PC-3 (cell line): ENCODE data around the gene MOGAT3. TPM values are rescaled to one million over a fixed set of nuclear protein-coding genes. Genes with fewer than 3 reads are reported as not detected.

Experiments used
- ATAC-seq: fragments of 200-7000 bp; cut with Tn5 transposase; 2 replicates; pipeline ENCODE4 v1.9.1; 2020; ENCODE audit warnings: mild to moderate bottlenecking, moderate library complexity
- BruUV-seq: library from RNA; stranded (reverse); fragments of 400-500 nt; replicated peaks from 2 replicates; lab custom pipeline; 2021; lab: Mats Ljungman, UMichigan
- CTCF ChIA-PET: fragments of 300-600 bp; sonication (Branson Sonifier 250); formaldehyde crosslinking; loops from one replicate; lab custom pipeline; 2022; ENCODE audit warnings: antibody characterized with exemption; lab: Charles Lee
- POLR2A ChIA-PET: fragments of 300-600 bp; sonication (Branson Sonifier 250); formaldehyde crosslinking; loops from one replicate; lab custom pipeline; 2022; ENCODE audit warnings: antibody characterized with exemption; ENCODE audit not compliant: unreplicated experiment; lab: Charles Lee
- DNase-seq: peaks from one replicate; pipeline ENCODE4 v3.0.0-alpha.2; 2015
- H2AFZ ChIP-seq: fragments of 300-600 bp; sonication (generic); 2 replicates; pipeline ENCODE4 v1.6.0; 2016; ENCODE audit warnings: antibody characterized with exemption, low read length
- H3F3A ChIP-seq: fragments of 300-600 bp; sonication (generic); one replicate; pipeline ENCODE4 v1.6.0; 2017; ENCODE audit warnings: antibody characterized with exemption, low read length, control low read depth, mild to moderate bottlenecking; ENCODE audit not compliant: unreplicated experiment
- H3K27ac ChIP-seq: fragments of 300-600 bp; sonication (generic); 2 replicates; pipeline ENCODE4 v1.5.1; 2016; ENCODE audit warnings: mild to moderate bottlenecking, low read length
- H3K27me3 ChIP-seq: fragments of 300-600 bp; sonication (generic); 2 replicates; pipeline ENCODE4 v1.6.1; 2016; ENCODE audit warnings: low read length, mixed read lengths
- H3K36me3 ChIP-seq: fragments of 300-600 bp; sonication (generic); 2 replicates; pipeline ENCODE4 v1.6.1; 2016; ENCODE audit warnings: low read depth, mixed run types, low read length, mixed read lengths
- H3K4me1 ChIP-seq: fragments of 300-600 bp; sonication (generic); 2 replicates; pipeline ENCODE4 v1.5.1; 2016; ENCODE audit warnings: low read length; ENCODE audit not compliant: insufficient read depth
- H3K4me2 ChIP-seq: fragments of 300-600 bp; sonication (generic); 2 replicates; pipeline ENCODE4 v1.6.0; 2016; ENCODE audit warnings: low read length
- H3K4me3 ChIP-seq: fragments of 300-600 bp; sonication (generic); 2 replicates; pipeline ENCODE4 v1.5.1; 2016; ENCODE audit warnings: mild to moderate bottlenecking, low read length, mixed read lengths
- H3K79me2 ChIP-seq: fragments of 300-600 bp; sonication (generic); 2 replicates; pipeline ENCODE4 v1.6.1; 2017; ENCODE audit warnings: low read length, mixed read lengths
- H3K9ac ChIP-seq: fragments of 300-600 bp; sonication (generic); 2 replicates; pipeline ENCODE4 v1.6.0; 2016; ENCODE audit warnings: mild to moderate bottlenecking, low read length
- H3K9me2 ChIP-seq: fragments of 300-600 bp; sonication (generic); replicated peaks from 2 replicates; pipeline ENCODE4 v1.6.1; 2016; ENCODE audit warnings: mixed run types, low read length, mixed read lengths
- H3K9me3 ChIP-seq: fragments of 300-600 bp; sonication (generic); 2 replicates; pipeline ENCODE4 v1.6.1; 2016; ENCODE audit warnings: low read length, mixed read lengths
- H4K20me1 ChIP-seq: fragments of 300-600 bp; sonication (generic); 2 replicates; pipeline ENCODE4 v1.6.1; 2016; ENCODE audit warnings: low read length, mixed read lengths
- EZH2 ChIP-seq: fragments of 300-600 bp; sonication (generic); IDR thresholded peaks from one replicate; pipeline ENCODE4 v1.6.1; 2017; ENCODE audit warnings: antibody characterized with exemption, mild to moderate bottlenecking, low read length; ENCODE audit not compliant: unreplicated experiment
- EZH2phosphoT487 ChIP-seq: fragments of 300-600 bp; sonication (generic); IDR thresholded peaks from 2 replicates; pipeline ENCODE4 v1.6.1; 2018; ENCODE audit warnings: mild to moderate bottlenecking, antibody characterized with exemption, low read length, borderline replicate concordance
- intact Hi-C: fragments of 100-400 bp; cut with micrococcal nuclease; formaldehyde crosslinking; loops from 2 replicates; pipeline ENCODE4 v1.9.0; 2023
- total RNA-seq: library from RNA; depleted of rRNA; stranded (reverse); fragments of >200 nt; gene quantifications from 2 replicates; pipeline ENCODE4 v1.2.3, GENCODE V29; 2014
- TF ChIP-seq, protein P1 (sequence below): fragments of 300-600 bp; sonication (generic); conservative IDR thresholded peaks from 2 replicates; pipeline ENCODE4 v1.5.1; 2017; ENCODE audit warnings: antibody characterized with exemption, low read depth, mild to moderate bottlenecking, low read length

Gene MOGAT3
- total RNA-seq, 1 experiment from 2014 or later: not detected

DNA sequence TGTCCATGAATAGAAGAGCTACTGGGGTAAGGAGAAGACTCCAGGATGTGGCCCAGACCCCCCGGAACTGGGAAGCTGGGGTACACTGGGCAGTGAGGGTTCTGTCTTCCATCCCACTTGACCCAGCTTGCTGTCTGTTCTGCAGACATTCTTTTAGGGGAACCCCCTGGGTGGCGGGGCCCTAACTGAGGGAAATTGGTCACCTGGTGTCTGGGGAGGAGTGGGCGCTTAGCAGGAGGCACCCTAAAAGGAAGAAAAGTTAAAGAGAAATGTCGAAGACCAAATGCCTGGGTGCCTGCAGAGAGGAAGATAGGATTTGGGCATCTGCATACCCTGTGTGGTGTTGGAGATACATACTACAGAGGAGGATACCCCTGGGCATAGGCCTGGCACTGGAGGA, 45.5 kb downstream of the MOGAT3 start:
- no peaks in the 10 kb centered on the region for H3K27me3 ChIP-seq
- DNase-seq (no peak), ATAC-seq (no peak)
- peaks cover 9% of the 10 kb centered on the region; the same call in 1 of the 2 replicates for H3K36me3 ChIP-seq
- H3K9ac ChIP-seq: peak overlapping the region; percentile 93
- peak overlapping the region; percentile 29; the same call in 1 of the 2 replicates for H3K27ac ChIP-seq
- H3K79me2 ChIP-seq: peaks cover 21% of the 10 kb centered on the region
- peak overlapping the region; percentile 65; the same call in 1 of the 2 replicates for H2AFZ ChIP-seq
- BruUV-seq: TSS peak; percentile 35
- no peaks in the 10 kb centered on the region for H3K9me3 ChIP-seq
- H3K4me1 ChIP-seq: peaks cover 40% of the 10 kb centered on the region
- peak overlapping the region; percentile 98 for H3K4me2 ChIP-seq
- no peaks in the 10 kb centered on the region for H3F3A ChIP-seq
- intact Hi-C loops: no loop called here
- CTCF ChIA-PET: interaction anchor here (0.6 to 0.7 kb wide), 2 partner anchors 12 to 54 kb away, joined by 3 to 11 read pairs; no protein-coding TSS in a partner anchor
- POLR2A ChIA-PET: interaction anchor here (0.6 kb wide), 1 partner anchor 11 kb away, joined by 10 read pairs; no protein-coding TSS in a partner anchor
- H4K20me1 ChIP-seq: no peaks in the 10 kb centered on the region
- H3K9me2 ChIP-seq: no peaks in the 10 kb centered on the region
- H3K4me3 ChIP-seq: peak overlapping the region; percentile 78
- TF ChIP-seq EZH2phosphoT487 (no peak), EZH2 (no peak)

DNA sequence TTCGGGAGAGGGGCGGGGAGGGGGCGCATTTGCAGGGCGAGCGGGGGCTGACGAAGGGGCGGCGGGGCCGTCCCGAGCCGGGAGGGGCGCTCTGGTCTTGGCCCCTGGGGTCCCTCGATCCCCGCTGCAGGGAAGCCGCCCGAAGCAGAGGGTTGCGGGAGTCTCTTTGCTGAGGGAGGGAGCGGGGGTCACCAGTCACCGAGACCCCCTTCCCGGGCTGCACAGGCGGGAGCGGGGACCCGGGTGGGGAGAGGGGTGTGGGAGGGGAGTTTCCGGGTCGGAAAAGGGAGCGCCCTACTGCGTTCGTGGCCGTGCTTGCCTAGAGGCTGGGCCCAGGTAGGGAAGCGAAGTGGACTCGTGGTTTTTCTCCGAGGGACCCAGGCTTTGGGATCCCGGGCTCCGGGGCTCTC, 46.1 kb downstream of the MOGAT3 start:
- Histone ChIP-seq H3K9me3 (no peaks in the 10 kb centered on the region), H3K4me3 (peak overlapping the region; percentile 78), H3K4me2 (peak overlapping the region; percentile 98), H3K27ac (peak overlapping the region; percentile 29; the same call in 1 of the 2 replicates), H3K27me3 (no peaks in the 10 kb centered on the region), H3K4me1 (peaks cover 34% of the 10 kb centered on the region), H3K79me2 (peaks cover 21% of the 10 kb centered on the region), H3K9ac (peak overlapping the region; percentile 93), H3F3A (no peaks in the 10 kb centered on the region), H2AFZ (peak overlapping the region; percentile 65; the same call in 1 of the 2 replicates), H3K9me2 (no peaks in the 10 kb centered on the region), H3K36me3 (peaks cover 9% of the 10 kb centered on the region; the same call in 1 of the 2 replicates), H4K20me1 (no peaks in the 10 kb centered on the region)
- POLR2A ChIA-PET: no interaction called here
- no TSS peak for BruUV-seq
- no peak for TF ChIP-seq EZH2phosphoT487
- no peak for TF ChIP-seq EZH2
- TF ChIP-seq, protein P1, sequence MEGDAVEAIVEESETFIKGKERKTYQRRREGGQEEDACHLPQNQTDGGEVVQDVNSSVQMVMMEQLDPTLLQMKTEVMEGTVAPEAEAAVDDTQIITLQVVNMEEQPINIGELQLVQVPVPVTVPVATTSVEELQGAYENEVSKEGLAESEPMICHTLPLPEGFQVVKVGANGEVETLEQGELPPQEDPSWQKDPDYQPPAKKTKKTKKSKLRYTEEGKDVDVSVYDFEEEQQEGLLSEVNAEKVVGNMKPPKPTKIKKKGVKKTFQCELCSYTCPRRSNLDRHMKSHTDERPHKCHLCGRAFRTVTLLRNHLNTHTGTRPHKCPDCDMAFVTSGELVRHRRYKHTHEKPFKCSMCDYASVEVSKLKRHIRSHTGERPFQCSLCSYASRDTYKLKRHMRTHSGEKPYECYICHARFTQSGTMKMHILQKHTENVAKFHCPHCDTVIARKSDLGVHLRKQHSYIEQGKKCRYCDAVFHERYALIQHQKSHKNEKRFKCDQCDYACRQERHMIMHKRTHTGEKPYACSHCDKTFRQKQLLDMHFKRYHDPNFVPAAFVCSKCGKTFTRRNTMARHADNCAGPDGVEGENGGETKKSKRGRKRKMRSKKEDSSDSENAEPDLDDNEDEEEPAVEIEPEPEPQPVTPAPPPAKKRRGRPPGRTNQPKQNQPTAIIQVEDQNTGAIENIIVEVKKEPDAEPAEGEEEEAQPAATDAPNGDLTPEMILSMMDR: no peak
- intact Hi-C loops: no loop called here
- CTCF ChIA-PET: interaction anchor here (0.7 kb wide), 1 partner anchor 11 kb away, joined by 3 read pairs; no protein-coding TSS in a partner anchor
- no peak for DNase-seq
- ATAC-seq: peak; percentile 43

DNA sequence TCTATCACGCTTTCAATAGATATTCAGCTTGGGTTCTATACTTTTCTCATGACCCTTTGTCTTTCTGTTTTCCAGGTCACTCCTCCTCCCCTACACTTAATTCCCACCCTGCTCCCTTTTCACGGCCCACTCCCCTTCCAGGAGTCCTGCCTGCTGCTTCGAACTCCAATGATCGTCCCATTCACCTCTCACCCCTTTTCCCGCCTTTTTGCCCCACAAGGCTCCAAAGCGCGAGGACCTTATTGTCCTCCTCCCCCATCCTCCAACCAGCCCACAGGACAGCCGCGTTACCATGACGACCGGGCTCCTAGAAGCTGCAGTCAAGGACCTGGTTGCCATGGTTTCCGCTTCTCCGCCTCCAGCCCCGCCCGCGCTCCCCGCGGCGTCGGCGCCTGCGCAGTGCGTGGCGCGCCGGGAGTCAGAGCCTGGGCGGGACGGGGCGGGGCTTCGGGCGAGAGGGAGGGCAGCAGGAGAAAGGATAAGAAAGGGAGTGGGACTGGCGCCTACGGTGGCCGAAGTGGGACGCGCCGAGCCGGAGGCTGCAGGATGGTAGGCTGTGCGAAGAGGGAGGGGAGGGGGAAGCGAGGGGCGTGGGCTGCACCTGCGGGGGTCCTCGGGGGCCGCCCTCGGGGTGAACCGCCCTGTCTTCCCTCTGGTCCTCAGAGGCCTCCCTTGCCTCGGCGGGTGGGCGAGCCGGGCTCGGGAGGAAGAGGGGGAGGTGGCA, 46.7 kb downstream of the MOGAT3 start, which contains the start of gene AP1S1:
Gene AP1S1 (plus strand): TSS at position 508 of the 724 bp plus-strand sequence. CDS start 39 bp downstream, at position 547.
- H2AFZ ChIP-seq: peak within 1 kb of the TSS; percentile 65; the same call in 1 of the 2 replicates
- peak within 1 kb of the TSS; percentile 78 for H3K4me3 ChIP-seq
- no peaks in the 10 kb centered on the region for H3K9me3 ChIP-seq
- H3K27ac ChIP-seq: peak within 1 kb of the TSS; percentile 29; the same call in 1 of the 2 replicates
- H3K9ac ChIP-seq: peak within 1 kb of the TSS; percentile 93
- H3K36me3 ChIP-seq: peaks cover 6% of the 10 kb centered on the region; the same call in 1 of the 2 replicates
- peak; percentile 93 for DNase-seq
- no peaks in the 10 kb centered on the region for H3F3A ChIP-seq
- ChIA-PET CTCF (no interaction called here), POLR2A (no interaction called here)
- no peaks in the 10 kb centered on the region for H3K27me3 ChIP-seq
- peak within 1 kb of the TSS; percentile 98 for H3K4me2 ChIP-seq
- ATAC-seq: peak; percentile 92
- BruUV-seq: no TSS peak
- intact Hi-C loops: no loop called here
- peaks cover 21% of the 10 kb centered on the region for H3K79me2 ChIP-seq
- peaks cover 28% of the 10 kb centered on the region for H3K4me1 ChIP-seq
- H4K20me1 ChIP-seq: no peaks in the 10 kb centered on the region
- H3K9me2 ChIP-seq: no peaks in the 10 kb centered on the region
- TF ChIP-seq EZH2phosphoT487 (no peak), EZH2 (no peak)
- TF ChIP-seq, protein P1: no peak
